Measurements from ENCODE around the gene GPC5. TPM values are rescaled to one million over a fixed set of nuclear protein-coding genes. Genes with fewer than 3 reads are reported as not detected.

Gene GPC5
- total and polyA plus RNA-seq, 9 of the 15 experiments (the other 6 are each of a cell fraction or from before 2014, with no cell fraction given) = 0.18 to 0.27 TPM; not detected in 7

- TF ChIP-seq ZNF518B (CRISPR knock-in tag; IDR thresholded peaks at IDR 0.05) (no peak), ZNF41 (CRISPR knock-in tag; conservative IDR thresholded peaks at IDR 0.05) (no peak), TEAD4 (IDR thresholded peaks at IDR 0.05; ENCODE audit: low read length) (no peak), TEAD4 (CRISPR knock-in tag; IDR thresholded peaks at IDR 0.05; ENCODE audit: borderline replicate concordance) (no peak)
Measured at GRCh38 chr13:92613921-92614320, 1215.5 kb downstream of the GPC5 start (continued).

GRCh38 chr13:92621985-92622384 lies 1223.6 kb downstream of the GPC5 start:
- H3K9ac ChIP-seq (ENCODE audit: insufficient read depth in 1 of 2, low read depth in 2 of 2, low read length in 2 of 2) = no peak overlapping the region
- H3K9me3 ChIP-seq (replicated peaks; ENCODE audit: control insufficient read depth, insufficient read depth, low read depth, low read length) = 0 out of 2 replicates have a peak, but pooled peaks cover 2% of the 10 kb centered on the region
- no peaks in the 10 kb centered on the region for H3K4me1 ChIP-seq (replicated peaks in 1 of 2; ENCODE audit: control insufficient read depth in 2 of 2, insufficient read depth in 2 of 2, low read length in 2 of 2)
- H3K79me2 ChIP-seq (ENCODE audit: control insufficient read depth, insufficient read depth, low read length) = no peaks in the 10 kb centered on the region
- no TSS peak for BruUV-seq (replicated peaks)
- DNase-seq (ENCODE audit: extremely low read depth in 1 of 4, low spot score in 3 of 4) (no peak), ATAC-seq (no peak), FAIRE-seq (no peak)
- H4K20me1 ChIP-seq (replicated peaks; ENCODE audit: control insufficient read depth, insufficient read depth, low read length) = no peaks in the 10 kb centered on the region
- in situ Hi-C loops (cut with MboI) = no loop called here
- no peak overlapping the region for H3K4me2 ChIP-seq (ENCODE audit: insufficient read depth, low read length)
- ChIA-PET POLR2A (interaction anchor here (0.8 to 1.5 kb wide), 4 partner anchors 13 to 51 kb away, joined by 3 to 5 read pairs (median 4); no protein-coding TSS in a partner anchor), CTCF (ENCODE audit: low intra/inter-chr PET ratio) (no interaction called here)
- no peaks in the 10 kb centered on the region for H3K36me3 ChIP-seq (ENCODE audit: control insufficient read depth, insufficient read depth, low read length)
- no peaks in the 10 kb centered on the region for H3K27me3 ChIP-seq (ENCODE audit: control insufficient read depth in 2 of 2, insufficient read depth in 2 of 2, low read length in 2 of 2)
- H2AFZ ChIP-seq (ENCODE audit: low read depth, low read length) = no peak overlapping the region
- WGBS (ENCODE audit: insufficient coverage, low coverage, missing lambda C conversion rate) = under 1% methylated on average over 5 of the region's 5 CpGs
- intact Hi-C loops (cut with micrococcal nuclease) = no loop called here
- no peak for TF ChIP-seq BRD9 (IDR thresholded peaks at IDR 0.05; ENCODE audit: low read depth, partially characterized antibody)
- TF ChIP-seq CBX3 (IDR thresholded peaks at IDR 0.05; ENCODE audit: borderline replicate concordance in 1 of 2, low read length in 2 of 2) = peak in 1 of 2 experiments; percentile 54; a peak in 1 of 3 replicates
- no peak for TF ChIP-seq CEBPB (tag; IDR thresholded peaks at IDR 0.05)
- TF ChIP-seq ZNF778 (CRISPR knock-in tag; IDR thresholded peaks at IDR 0.05) = peak; percentile 67; the same call in 1 of the 2 replicates
- no peaks in the 10 kb centered on the region for H3K9me1 ChIP-seq (ENCODE audit: control insufficient read depth, insufficient read depth, low read length)
- H3K4me3 ChIP-seq = no peak overlapping the region
- H3K27ac ChIP-seq (ENCODE audit: extremely low read depth, low read depth, low read length) = no peak overlapping the region
